HG03442 (cell line): ENCODE measurements around the gene ICAM1.
A peak's percentile ranks its signal among the peaks of the same experiment; 100 is the strongest.

Experiments
- ATAC-seq: cut with Tn5 transposase; IDR thresholded peaks from one replicate; pipeline ENCODE4 v1.9.1; 2021; ENCODE audit warnings: mild to moderate bottlenecking, moderate library complexity; ENCODE audit not compliant: unreplicated experiment

Gene ICAM1

GRCh38 chr19:10321417-10321797, 50.5 kb downstream of the ICAM1 start:
- ATAC-seq, result no peak

GRCh38 chr19:10321874-10322835, 51.2 kb downstream of the ICAM1 start:
- ATAC-seq, result no peak

DNA sequence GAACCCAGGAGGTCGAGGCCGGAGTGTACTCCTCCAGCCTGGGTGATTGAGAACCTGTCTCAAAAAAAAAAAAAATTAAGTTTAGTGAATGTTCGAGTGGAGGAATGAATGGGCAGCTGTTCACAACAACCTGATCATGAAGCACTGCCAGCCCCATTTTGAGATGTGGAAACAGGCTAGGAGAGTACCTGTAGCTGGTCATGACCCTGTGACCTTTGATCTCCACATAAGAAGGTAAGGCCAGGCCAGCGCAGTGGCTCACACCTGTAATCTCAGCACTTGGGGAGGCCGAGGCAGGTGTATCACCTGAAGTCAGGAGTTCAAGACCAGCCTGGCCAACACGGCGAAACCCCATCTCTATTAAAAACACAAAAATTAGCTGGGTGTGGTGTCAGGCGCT, 54.8 kb downstream of the ICAM1 start:
- ATAC-seq, result no peak

DNA sequence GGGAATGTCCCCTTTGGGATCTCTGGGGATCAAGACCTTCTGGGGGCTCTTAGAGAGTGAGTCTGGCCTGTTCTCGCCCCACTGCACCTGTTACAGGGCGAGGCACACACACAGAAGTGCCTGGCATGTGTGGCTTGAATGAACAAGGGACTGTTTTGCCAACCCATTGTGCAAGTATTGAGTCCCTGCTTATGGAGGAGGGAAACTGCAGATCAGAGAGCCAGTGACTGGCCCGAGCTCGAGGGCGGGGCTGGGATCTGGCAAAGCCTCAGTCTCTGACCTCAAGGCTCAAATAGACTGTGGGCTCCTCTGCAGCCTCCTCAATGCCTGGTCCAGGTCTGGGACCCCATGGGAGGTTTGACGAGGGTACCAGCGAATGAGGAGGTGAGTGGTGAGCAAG, 56.9 kb downstream of the ICAM1 start:
- ATAC-seq, result no peak

DNA sequence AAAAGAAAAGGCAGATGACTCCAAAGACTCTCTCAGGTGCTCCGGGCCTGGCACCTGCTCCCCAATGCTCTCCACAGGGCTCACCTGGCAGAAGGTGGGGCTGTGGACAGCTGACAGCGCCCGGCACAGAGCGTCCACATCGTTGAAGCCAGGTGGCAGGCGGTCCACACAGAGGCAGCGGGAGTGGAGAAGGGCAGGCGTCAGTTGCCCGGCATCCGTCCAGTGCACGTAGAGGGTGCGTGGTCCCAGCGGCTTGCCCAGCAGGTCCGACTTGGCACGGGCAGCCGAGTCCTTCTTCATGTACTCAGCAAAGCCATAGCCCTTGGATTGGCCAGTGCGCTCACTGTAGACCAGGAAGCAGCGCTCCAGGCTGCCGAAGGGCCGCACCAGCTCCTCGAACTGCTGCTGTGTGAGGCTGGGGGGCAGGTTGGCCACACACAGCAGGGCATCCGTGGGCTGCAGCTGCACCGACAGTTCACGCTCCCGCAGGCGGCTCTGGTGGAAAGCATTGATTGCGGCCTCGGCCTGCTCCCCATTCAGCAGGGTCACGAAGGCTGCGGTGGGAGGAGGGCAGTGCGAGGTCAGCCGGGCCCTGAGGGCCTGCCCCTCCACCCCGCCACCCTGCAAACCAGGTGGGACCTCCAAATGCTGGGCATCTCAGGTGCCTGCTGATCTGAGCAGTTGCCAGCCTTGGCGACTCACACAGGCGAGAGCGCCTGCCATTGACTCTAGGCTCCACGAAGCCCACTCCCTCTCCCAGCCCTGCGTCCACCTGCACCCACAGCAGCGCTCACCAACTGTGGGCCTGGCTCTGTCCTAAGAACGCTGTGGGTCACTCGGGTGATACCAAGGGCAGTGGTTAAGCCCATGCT, 57.9 kb downstream of the ICAM1 start:
- ATAC-seq, result no peak

GRCh38 chr19:10329555-10329954, 58.6 kb downstream of the ICAM1 start:
- ATAC-seq, result no peak

DNA sequence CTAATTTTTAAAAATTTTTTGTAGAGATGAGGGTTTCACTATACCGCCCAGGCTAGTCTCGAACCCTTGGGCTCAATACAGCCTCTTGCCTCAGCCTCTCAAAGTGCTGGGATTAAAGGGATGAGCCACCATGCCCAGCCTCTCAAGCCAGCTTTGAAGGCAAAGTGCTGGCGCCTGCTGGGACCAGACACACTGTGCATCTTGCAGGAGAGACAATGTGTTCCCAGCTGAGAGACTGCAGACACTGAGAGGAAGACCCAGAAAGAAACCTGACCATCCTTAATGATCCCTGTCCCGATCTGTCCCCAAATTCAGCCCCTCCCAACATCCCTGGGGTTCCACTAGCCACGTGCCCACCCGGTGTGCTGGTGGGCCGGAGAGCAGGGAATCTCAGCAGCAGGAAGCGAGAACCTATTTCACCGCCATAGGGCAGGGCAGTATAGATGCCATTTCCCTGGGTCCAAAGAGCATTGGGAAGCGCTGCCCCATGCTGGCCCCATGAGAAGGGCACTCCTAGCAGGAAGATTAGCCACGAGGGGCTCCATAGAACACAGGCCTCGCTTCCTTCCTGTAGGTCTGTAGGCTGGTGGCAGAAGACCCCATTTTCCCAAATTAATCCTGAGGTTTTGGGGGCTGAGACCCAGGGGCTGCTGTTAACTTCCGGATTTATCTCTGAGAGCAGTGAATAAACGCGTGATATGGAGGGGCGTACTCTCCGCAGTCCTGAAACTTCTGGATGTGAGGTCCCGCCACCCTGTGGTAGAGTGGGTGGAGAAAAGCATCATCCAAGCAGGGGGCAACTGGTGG, 61.4 kb downstream of the ICAM1 start:
- ATAC-seq, result no peak

DNA sequence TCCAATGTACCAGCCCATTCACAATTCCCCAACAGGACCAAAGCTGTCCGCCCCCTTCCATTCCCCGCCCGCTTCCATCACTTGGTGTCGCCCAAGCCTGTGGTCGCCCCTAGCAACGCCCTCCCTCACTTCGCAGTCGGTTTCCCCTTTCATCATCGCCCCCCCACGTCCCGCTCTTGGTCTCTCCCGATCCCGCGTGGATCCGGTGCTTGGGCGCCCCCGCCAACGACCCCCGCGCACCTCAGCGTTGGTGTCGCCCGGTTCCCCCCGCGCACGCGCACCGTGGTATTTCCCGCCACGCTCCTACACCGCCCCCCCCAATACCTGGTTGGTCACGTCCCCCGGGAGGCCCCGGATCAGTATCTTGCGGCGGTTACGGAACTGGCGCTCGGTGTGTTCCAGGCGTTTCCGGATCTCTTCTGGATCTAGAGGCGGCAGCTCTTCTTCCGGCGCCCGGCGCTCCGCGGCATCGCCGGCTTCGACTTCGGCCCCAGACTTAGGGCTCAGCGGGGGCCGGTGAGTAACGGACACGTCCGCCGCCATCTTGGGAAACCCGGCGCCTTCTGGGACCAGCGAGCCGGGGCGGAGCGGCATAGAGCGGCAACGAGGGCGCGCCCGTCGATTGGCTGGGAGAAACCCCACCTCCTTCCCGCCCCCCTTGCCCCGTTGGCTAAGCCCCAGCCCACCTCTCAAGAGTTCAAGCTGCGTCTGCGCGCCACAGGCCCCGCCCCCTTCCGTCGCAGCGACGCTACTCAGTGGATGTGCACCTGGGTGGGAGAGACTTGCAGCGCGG, 62.2 kb downstream of the ICAM1 start, which contains the start of gene RAVER1:
TSS of gene RAVER1 (minus strand) at position 565 of the 793 bp plus-strand sequence. CDS start at position 543, 22 bp downstream.
- ATAC-seq, result peak; percentile 85

DNA sequence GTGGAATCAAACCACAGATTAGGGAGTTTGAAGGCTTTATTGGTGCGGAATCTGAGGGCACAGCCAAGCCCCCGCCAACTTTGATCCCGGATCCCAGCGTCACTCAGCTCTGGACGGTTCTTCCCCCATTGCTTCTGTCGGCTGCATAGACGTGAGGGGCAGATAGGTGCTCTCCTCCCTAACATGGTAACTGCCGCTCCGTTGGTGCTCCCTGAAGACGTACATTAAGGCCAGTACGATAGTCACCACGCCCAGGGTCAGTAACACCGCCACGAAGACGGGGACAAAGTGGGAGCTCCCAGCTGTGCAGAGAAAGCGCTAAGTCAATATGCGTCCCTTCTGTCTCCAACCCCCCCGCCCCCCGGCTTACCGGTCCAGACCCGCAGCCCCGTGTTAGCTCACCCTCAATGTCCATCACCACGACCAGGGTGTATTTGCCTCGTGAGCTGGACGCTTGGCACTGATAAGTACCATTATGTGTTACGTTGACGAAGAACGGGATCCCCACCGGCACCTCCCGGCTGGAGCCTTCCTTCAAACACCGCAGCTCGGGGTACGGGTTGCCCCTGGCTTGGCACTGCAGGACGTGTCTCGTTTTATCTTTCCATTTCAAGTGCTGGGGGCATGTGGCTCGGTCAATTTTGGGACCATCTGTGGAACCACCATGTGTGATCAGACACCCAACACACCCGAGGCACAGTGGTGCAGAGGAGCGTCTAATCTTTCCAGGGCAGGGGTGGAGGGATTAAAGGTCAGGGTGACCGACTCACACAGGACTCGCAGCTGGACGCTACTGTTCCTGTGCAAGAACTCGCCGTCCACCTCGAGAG, 63.1 kb downstream of the ICAM1 start:
- ATAC-seq, result no peak

GRCh38 chr19:10334588-10335351, 63.9 kb downstream of the ICAM1 start:
- ATAC-seq, result no peak

GRCh38 chr19:10335352-10335985, 64.5 kb downstream of the ICAM1 start:
- ATAC-seq, result no peak
